ENCODE data around the gene DNASE1L1.

The DNASE1L1 gene

GRCh38 chrX:154429711-154430110, 20.7 kb upstream of the DNASE1L1 start:
- in situ Hi-C loops (cut with HindIII; ENCODE audit: low pct_ligation_motif_present, low sequenced_read_pairs) = no loop called here
- TF ChIP-seq, protein P1, sequence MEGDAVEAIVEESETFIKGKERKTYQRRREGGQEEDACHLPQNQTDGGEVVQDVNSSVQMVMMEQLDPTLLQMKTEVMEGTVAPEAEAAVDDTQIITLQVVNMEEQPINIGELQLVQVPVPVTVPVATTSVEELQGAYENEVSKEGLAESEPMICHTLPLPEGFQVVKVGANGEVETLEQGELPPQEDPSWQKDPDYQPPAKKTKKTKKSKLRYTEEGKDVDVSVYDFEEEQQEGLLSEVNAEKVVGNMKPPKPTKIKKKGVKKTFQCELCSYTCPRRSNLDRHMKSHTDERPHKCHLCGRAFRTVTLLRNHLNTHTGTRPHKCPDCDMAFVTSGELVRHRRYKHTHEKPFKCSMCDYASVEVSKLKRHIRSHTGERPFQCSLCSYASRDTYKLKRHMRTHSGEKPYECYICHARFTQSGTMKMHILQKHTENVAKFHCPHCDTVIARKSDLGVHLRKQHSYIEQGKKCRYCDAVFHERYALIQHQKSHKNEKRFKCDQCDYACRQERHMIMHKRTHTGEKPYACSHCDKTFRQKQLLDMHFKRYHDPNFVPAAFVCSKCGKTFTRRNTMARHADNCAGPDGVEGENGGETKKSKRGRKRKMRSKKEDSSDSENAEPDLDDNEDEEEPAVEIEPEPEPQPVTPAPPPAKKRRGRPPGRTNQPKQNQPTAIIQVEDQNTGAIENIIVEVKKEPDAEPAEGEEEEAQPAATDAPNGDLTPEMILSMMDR (IDR thresholded peaks at IDR 0.05; ENCODE audit: low read depth, low read length, missing control alignments) = no peak
- no peak for DNase-seq
- Histone ChIP-seq H3K36me3 (replicated peaks) (peaks cover 6% of the 10 kb centered on the region), H3K27ac (no peak overlapping the region), H3K4me3 (ENCODE audit: low read depth, low read length) (peak overlapping the region; percentile 70), H3K27me3 (replicated peaks) (no peaks in the 10 kb centered on the region)

DNA sequence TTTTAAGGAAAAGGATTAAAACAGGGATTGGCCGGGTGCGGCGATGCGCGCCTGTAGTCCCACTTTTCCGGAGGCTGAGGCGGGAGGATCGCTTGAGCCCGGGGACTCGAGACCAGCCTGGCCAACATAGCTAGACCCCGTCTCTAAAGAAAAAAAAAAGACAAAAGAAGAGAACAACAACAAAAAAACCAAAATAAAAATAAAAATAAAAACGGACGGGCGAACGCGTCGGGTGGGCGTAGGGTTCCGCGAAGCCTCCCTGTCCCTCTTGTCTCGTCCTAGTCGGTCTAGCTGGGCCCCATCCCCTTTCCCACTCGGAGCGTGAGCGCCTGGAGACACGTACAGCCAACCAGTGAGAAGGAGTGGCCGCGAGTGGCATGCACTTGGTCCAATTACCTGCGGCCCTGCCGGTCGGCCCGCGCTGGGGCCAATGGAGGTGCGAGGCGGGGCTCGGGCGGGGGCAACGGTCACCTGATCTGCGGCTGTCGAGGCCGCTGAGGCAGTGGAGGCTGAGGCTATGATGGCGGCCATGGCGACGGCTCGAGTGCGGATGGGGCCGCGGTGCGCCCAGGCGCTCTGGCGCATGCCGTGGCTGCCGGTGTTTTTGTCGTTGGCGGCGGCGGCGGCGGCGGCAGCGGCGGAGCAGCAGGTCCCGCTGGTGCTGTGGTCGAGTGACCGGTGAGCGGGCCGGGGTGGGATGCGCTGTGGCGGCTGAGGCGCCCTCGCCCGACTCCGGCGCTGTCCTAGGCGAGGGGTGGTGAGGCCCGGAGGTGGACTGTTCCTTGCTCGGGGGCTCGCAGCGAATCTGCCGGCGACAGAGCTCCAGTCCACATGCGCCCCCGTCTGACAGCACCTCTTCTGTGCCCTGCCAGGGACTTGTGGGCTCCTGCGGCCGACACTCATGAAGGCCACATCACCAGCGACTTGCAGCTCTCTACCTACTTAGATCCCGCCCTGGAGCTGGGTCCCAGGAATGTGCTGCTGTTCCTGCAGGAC, 19.4 kb upstream of the DNASE1L1 start, which contains the start of gene ATP6AP1:
Gene ATP6AP1, plus strand, starts transcription at position 502 of the 996 bp plus-strand sequence. Its CDS starts 16 bp downstream, at position 518.
- Histone ChIP-seq H3K27ac (peak within 1 kb of the TSS; percentile 11), H3K27me3 (replicated peaks) (no peaks in the 10 kb centered on the region), H3K4me3 (ENCODE audit: low read depth, low read length) (peak within 1 kb of the TSS; percentile 70), H3K36me3 (replicated peaks) (peaks cover 6% of the 10 kb centered on the region)
- DNase-seq = peak; percentile 93
- TF ChIP-seq, protein P1 (IDR thresholded peaks at IDR 0.05; ENCODE audit: low read depth, low read length, missing control alignments) = no peak
- in situ Hi-C loops (cut with HindIII; ENCODE audit: low pct_ligation_motif_present, low sequenced_read_pairs) = no loop called here

- in situ Hi-C loops (cut with HindIII; ENCODE audit: low pct_ligation_motif_present, low sequenced_read_pairs) = no loop called here
- H3K36me3 ChIP-seq (replicated peaks) = peaks cover 6% of the 10 kb centered on the region
Observed at GRCh38 chrX:154426916-154427770, 18.1 kb upstream of the DNASE1L1 start.

GRCh38 chrX:154420402-154420756, 11.3 kb upstream of the DNASE1L1 start:
- no peak for DNase-seq
- Histone ChIP-seq H3K27ac (no peak overlapping the region), H3K4me3 (ENCODE audit: low read depth, low read length) (no peak overlapping the region), H3K27me3 (replicated peaks) (no peaks in the 10 kb centered on the region), H3K36me3 (replicated peaks) (no peaks in the 10 kb centered on the region)
- in situ Hi-C loops (cut with HindIII; ENCODE audit: low pct_ligation_motif_present, low sequenced_read_pairs) = no loop called here
- TF ChIP-seq, protein P1 (IDR thresholded peaks at IDR 0.05; ENCODE audit: low read depth, low read length, missing control alignments) = no peak

More at GRCh38 chrX:154426916-154427770, 18.1 kb upstream of the DNASE1L1 start:
- Histone ChIP-seq H3K27me3 (replicated peaks) (no peaks in the 10 kb centered on the region), H3K27ac (no peak overlapping the region), H3K4me3 (ENCODE audit: low read depth, low read length) (no peak overlapping the region)
- TF ChIP-seq, protein P1 (IDR thresholded peaks at IDR 0.05; ENCODE audit: low read depth, low read length, missing control alignments) = no peak
- DNase-seq = no peak

DNA sequence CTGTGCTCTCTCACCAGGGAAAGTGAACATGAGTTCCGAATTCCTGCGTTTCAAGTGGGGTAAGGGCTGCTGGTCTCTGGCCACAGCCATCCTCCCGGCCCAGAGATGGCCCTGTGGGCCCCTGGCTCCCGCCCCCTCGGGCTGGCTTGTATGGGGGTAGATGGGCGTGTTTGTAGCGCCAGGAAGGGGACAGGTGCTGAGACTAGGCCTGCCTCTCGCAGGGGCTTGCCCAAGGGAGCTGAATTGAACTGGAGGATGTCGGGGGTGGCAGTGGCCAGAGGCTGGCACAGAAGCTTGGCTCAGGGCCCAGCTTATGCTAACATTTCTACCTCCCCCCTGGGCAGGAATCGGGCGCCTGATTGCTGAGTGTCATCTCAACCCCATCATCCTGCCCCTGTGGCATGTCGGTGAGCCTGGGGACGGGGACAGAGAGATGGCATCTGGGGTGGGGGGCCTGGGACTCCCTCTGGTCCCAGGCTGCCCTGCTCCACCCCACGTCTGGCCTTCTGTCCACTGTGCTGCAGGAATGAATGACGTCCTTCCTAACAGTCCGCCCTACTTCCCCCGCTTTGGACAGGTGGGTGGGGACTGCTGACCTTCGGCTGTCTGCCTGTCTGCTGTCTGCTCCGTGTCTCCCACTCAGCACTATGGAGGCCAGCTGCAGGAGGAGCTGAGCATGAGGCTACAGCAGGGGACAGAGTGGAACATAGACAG, 10.8 kb upstream of the DNASE1L1 start:
- H3K36me3 ChIP-seq (replicated peaks) = no peaks in the 10 kb centered on the region
- no peak overlapping the region for H3K4me3 ChIP-seq (ENCODE audit: low read depth, low read length)
- DNase-seq = no peak
- TF ChIP-seq, protein P1 (IDR thresholded peaks at IDR 0.05; ENCODE audit: low read depth, low read length, missing control alignments) = no peak
- no peaks in the 10 kb centered on the region for H3K27me3 ChIP-seq (replicated peaks)
- no peak overlapping the region for H3K27ac ChIP-seq
- in situ Hi-C loops (cut with HindIII; ENCODE audit: low pct_ligation_motif_present, low sequenced_read_pairs) = no loop called here
